ENCODE results near the gene GPR171. TPM values are rescaled to one million over a fixed set of nuclear protein-coding genes. Genes with fewer than 3 reads are reported as not detected.
A peak's percentile ranks its signal among the peaks of the same experiment; 100 is the strongest.

The GPR171 gene
- total and polyA plus RNA-seq, 7 donors = 0.41 to 8.9 (median 0.55) TPM; not detected in 2

GRCh38 chr3:151169262-151169947 lies 33.6 kb downstream of the GPR171 start:
- Histone ChIP-seq H3K27ac (peak overlapping the region in 1 of 4 donors; percentile 29), H3K4me3 (no peak overlapping the region), H3K9me3 (no peaks in the 10 kb centered on the region), H3K4me1 (no peaks in the 10 kb centered on the region), H3K27me3 (no peaks in the 10 kb centered on the region), H3K36me3 (no peaks in the 10 kb centered on the region)
- intact Hi-C loops (cut with DNase I) = loop anchor here (5.0 to 10.0 kb wide), 3 partner anchors 58 to 745 kb away; partner anchors contain the start of gene P2RY13
- TF ChIP-seq CTCF (IDR thresholded peaks at IDR 0.05) = no peak
- TF ChIP-seq POLR2AphosphoS5 (IDR thresholded peaks at IDR 0.05) = peak in 1 of 4 donors; percentile 10
- TF ChIP-seq EP300 (IDR thresholded peaks at IDR 0.05) = peak in 1 of 4 donors; percentile 21
- TF ChIP-seq POLR2A (IDR thresholded peaks at IDR 0.05) = no peak
- DNase-seq = no peak
- WGBS, 2 donors = 73 to 79% methylated on average over 9 of the region's 9 CpGs

- peak; percentile 15 to 64 (median 52) for TF ChIP-seq CTCF (IDR thresholded peaks at IDR 0.05)
- TF ChIP-seq POLR2AphosphoS5 (IDR thresholded peaks at IDR 0.05) = no peak
- Histone ChIP-seq H3K4me1 (no peaks in the 10 kb centered on the region), H3K27ac (peak overlapping the region in 1 of 4 donors; percentile 46), H3K36me3 (no peaks in the 10 kb centered on the region), H3K4me3 (no peak overlapping the region), H3K9me3 (no peaks in the 10 kb centered on the region), H3K27me3 (no peaks in the 10 kb centered on the region)
- intact Hi-C loops (cut with DNase I) = loop anchor here (1.0 to 10.0 kb wide), 4 partner anchors 59 to 746 kb away; partner anchors contain the start of gene P2RY13
- WGBS, 2 donors = 14 to 32% methylated on average over 7 of the region's 7 CpGs
- DNase-seq = peak; percentile 84
Observed at GRCh38 chr3:151168269-151169094, 34.5 kb downstream of the GPR171 start.

GRCh38 chr3:151166161-151166560 lies 36.9 kb downstream of the GPR171 start:
- Histone ChIP-seq H3K27me3 (no peaks in the 10 kb centered on the region), H3K4me1 (no peaks in the 10 kb centered on the region), H3K4me3 (no peak overlapping the region), H3K9me3 (no peaks in the 10 kb centered on the region), H3K36me3 (no peaks in the 10 kb centered on the region), H3K27ac (no peak overlapping the region)
- TF ChIP-seq POLR2A (IDR thresholded peaks at IDR 0.05) = no peak
- no peak for TF ChIP-seq CTCF (IDR thresholded peaks at IDR 0.05)
- no peak for TF ChIP-seq POLR2AphosphoS5 (IDR thresholded peaks at IDR 0.05)
- TF ChIP-seq EP300 (IDR thresholded peaks at IDR 0.05) = no peak
- intact Hi-C loops (cut with DNase I) = loop anchor here (5.0 to 10.0 kb wide), 3 partner anchors 61 to 749 kb away; partner anchors contain the start of gene P2RY13
- no peak for DNase-seq
- WGBS, 2 donors = 82 to 90% methylated on average over 3 of the region's 3 CpGs

GRCh38 chr3:151165226-151165625 lies 37.8 kb downstream of the GPR171 start:
- Histone ChIP-seq H3K27me3 (no peaks in the 10 kb centered on the region), H3K4me1 (no peaks in the 10 kb centered on the region), H3K9me3 (no peaks in the 10 kb centered on the region), H3K4me3 (no peak overlapping the region), H3K27ac (no peak overlapping the region), H3K36me3 (no peaks in the 10 kb centered on the region)
- DNase-seq = no peak
- intact Hi-C loops (cut with DNase I) = loop anchor here (5.0 to 10.0 kb wide), 3 partner anchors 62 to 750 kb away; partner anchors contain the start of gene P2RY13
- WGBS, 2 donors = 92% methylated on average over 7 of the region's 7 CpGs
- no peak for TF ChIP-seq CTCF (IDR thresholded peaks at IDR 0.05)
- TF ChIP-seq POLR2AphosphoS5 (IDR thresholded peaks at IDR 0.05) = no peak
- no peak for TF ChIP-seq POLR2A (IDR thresholded peaks at IDR 0.05)
- TF ChIP-seq EP300 (IDR thresholded peaks at IDR 0.05) = no peak

Data from sigmoid colon (tissue), 7 donors.